ENCODE data around the gene FBXO42. TPM values are rescaled to one million over a fixed set of nuclear protein-coding genes. Genes with fewer than 3 reads are reported as not detected.
"Not testable (repeated sequence)": the region's sequence is repeated elsewhere in the genome, so short reads cannot be mapped to it uniquely, and the experiment has no call there.

FBXO42 gene
- total RNA-seq, 1 donor from 2014 or later: 21.0 TPM

DNA sequence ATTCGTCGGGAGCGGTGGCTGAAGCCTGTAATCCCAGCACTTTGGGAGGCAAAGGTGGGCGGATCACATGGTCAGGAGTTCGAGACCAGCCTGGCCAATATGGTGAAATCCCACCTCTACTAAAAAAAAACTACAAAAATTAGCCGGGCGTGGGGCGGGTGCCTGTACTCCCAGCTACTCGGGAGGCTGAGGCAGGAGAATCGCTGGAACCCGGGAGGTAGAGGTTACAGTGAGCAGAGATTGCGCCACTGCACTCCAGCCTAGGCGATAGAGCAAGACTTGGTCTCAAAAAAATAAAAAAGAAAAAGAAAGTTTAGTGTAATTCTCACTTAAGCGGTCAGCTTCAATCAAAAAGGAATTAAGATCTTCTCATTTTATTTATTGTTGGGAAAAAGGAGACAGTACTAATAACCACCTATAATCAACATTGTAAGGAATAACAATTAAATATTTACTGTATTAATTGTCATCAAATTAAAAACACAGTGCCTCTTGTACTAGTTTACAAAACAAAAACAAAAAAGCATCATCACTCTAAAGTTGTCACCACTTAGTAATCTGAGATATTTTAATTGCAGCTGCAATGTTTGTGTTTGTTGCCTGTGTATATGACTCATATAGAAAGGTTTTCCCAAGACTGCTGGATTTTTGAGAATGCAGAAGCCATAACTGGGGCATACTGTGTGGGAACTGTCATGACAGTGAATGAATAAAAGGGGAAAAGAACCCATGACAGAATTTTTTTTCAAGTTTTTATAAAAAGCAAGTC is 3.7 kb downstream of the FBXO42 start:
- TF ChIP-seq, protein P1, sequence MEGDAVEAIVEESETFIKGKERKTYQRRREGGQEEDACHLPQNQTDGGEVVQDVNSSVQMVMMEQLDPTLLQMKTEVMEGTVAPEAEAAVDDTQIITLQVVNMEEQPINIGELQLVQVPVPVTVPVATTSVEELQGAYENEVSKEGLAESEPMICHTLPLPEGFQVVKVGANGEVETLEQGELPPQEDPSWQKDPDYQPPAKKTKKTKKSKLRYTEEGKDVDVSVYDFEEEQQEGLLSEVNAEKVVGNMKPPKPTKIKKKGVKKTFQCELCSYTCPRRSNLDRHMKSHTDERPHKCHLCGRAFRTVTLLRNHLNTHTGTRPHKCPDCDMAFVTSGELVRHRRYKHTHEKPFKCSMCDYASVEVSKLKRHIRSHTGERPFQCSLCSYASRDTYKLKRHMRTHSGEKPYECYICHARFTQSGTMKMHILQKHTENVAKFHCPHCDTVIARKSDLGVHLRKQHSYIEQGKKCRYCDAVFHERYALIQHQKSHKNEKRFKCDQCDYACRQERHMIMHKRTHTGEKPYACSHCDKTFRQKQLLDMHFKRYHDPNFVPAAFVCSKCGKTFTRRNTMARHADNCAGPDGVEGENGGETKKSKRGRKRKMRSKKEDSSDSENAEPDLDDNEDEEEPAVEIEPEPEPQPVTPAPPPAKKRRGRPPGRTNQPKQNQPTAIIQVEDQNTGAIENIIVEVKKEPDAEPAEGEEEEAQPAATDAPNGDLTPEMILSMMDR (IDR thresholded peaks at IDR 0.05): no peak
- H3K9me3 ChIP-seq: no peaks in the 10 kb centered on the region
- ATAC-seq (no peak), DNase-seq (peak; percentile 38)
- H3K36me3 ChIP-seq: no peaks in the 10 kb centered on the region
- intact Hi-C loops (cut with DNase I): no loop called here
- H3K4me1 ChIP-seq: peaks cover 33% of the 10 kb centered on the region
- no peak overlapping the region for H3K27ac ChIP-seq
- H3K4me3 ChIP-seq: no peak overlapping the region
- H3K27me3 ChIP-seq: no peaks in the 10 kb centered on the region

DNA sequence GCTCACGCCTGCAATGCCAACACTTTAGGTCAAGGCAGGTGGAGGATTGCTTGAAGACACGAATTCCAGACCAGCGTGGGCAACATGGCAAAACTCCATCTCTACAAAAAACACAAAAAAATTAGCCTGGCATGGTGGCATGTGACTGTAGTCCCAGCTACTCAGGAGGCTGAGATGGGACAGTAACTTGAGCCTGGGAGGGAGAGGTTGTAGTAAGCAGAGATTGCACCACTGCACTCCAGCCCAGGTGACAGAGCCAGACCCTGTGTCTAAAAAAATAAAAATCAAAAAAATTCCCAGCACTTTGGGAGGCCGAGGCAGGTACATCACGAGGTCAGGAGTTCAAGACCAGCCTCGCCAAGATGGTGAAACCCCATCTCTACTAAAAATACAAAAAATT is 9.0 kb downstream of the FBXO42 start:
- ATAC-seq; intact Hi-C loops (cut with DNase I); H3K4me3 ChIP-seq; H3K9me3 ChIP-seq; H3K27ac ChIP-seq; H3K4me1 ChIP-seq; H3K27me3 ChIP-seq; H3K36me3 ChIP-seq; DNase-seq: not testable (repeated sequence)

DNA sequence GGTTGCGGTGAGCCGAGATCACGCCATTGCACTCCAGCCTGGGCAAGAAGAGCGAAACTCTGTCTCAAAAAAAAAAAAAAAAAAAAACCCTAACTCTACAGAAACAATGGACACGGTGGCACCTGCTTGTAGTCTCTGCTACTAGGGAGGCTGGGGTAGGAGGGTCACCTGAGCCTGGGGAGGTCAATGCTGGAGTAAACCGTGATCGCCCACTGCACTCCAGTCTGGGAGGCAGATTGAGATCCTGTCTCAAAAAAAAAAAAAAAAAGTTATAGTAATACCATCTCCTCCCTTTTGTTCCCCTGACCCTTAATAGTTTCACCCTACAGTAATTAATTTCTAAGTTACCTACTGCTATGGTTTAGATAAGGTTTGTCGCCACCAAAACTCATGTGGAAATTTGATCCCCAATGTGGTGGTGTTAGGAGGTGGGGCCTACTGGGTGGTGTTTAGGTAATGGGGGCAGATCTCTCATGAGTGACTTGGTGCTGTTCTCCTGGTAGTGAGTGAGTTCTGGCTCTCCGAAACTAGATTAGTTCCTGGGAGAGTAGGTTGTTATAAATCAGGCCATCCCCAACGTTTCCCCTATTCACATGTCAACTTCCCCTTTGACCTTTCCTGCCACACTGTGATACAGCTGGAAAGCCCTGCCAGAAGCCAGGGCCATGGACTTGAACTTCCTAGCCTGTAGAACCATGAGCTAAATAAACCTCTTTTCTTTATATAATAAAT is 9.8 kb downstream of the FBXO42 start:
- H3K4me3 ChIP-seq: no peak overlapping the region
- no peaks in the 10 kb centered on the region for H3K36me3 ChIP-seq
- no peaks in the 10 kb centered on the region for H3K4me1 ChIP-seq
- no peaks in the 10 kb centered on the region for H3K9me3 ChIP-seq
- DNase-seq: no peak
- peak; percentile 55 for ATAC-seq
- H3K27me3 ChIP-seq: no peaks in the 10 kb centered on the region
- intact Hi-C loops (cut with DNase I): no loop called here
- H3K27ac ChIP-seq: no peak overlapping the region
- TF ChIP-seq, protein P1 (IDR thresholded peaks at IDR 0.05): no peak

DNA sequence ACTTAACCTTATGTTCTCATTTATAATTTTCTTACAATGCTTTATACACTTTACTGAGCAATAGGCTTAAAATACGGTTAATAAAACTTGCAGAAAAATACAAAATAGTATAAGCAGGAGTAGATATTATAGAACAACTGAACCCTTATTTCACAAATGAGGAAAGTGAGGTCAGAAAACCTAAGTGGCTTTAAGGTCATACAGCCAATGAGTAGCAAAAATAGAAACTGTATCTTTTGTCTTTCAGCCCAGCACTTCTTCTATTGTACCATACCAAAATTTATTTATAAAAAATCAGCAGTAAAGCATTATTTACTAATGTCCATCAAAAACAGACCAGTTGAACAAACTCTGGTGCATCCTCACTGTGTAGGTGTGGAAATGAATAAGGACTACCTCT is 11.6 kb downstream of the FBXO42 start:
- intact Hi-C loops (cut with DNase I): no loop called here
- ATAC-seq (no peak), DNase-seq (no peak)
- no peak overlapping the region for H3K27ac ChIP-seq
- no peaks in the 10 kb centered on the region for H3K4me1 ChIP-seq
- no peak overlapping the region for H3K4me3 ChIP-seq
- H3K27me3 ChIP-seq: no peaks in the 10 kb centered on the region
- no peaks in the 10 kb centered on the region for H3K9me3 ChIP-seq
- H3K36me3 ChIP-seq: no peaks in the 10 kb centered on the region
- TF ChIP-seq, protein P1 (IDR thresholded peaks at IDR 0.05): no peak

DNA sequence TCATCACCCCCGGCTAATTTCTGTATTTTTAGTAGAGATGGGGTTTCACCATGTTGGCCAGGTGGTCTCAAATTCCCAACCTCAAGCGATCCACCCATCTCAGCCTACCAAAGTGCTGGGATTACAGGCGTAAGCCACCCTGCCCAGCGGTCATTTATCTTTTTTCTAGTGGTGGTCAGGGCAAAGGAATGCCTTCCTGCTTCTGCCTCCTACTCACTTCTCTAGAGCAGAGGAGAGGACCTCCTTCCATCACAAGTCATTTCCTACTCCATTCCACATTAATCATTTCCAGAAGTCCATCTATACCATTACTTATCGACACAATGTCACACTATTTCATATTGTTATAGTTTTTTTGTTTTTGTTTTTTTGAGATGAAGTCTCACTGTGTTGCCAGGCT is 13.3 kb downstream of the FBXO42 start:
- ATAC-seq (no peak), DNase-seq (no peak)
- H3K36me3 ChIP-seq: no peaks in the 10 kb centered on the region
- H3K4me1 ChIP-seq: peaks cover 3% of the 10 kb centered on the region
- intact Hi-C loops (cut with DNase I): no loop called here
- no peaks in the 10 kb centered on the region for H3K27me3 ChIP-seq
- no peak overlapping the region for H3K4me3 ChIP-seq
- TF ChIP-seq, protein P1 (IDR thresholded peaks at IDR 0.05): no peak
- H3K27ac ChIP-seq: no peak overlapping the region
- H3K9me3 ChIP-seq: no peaks in the 10 kb centered on the region

DNA sequence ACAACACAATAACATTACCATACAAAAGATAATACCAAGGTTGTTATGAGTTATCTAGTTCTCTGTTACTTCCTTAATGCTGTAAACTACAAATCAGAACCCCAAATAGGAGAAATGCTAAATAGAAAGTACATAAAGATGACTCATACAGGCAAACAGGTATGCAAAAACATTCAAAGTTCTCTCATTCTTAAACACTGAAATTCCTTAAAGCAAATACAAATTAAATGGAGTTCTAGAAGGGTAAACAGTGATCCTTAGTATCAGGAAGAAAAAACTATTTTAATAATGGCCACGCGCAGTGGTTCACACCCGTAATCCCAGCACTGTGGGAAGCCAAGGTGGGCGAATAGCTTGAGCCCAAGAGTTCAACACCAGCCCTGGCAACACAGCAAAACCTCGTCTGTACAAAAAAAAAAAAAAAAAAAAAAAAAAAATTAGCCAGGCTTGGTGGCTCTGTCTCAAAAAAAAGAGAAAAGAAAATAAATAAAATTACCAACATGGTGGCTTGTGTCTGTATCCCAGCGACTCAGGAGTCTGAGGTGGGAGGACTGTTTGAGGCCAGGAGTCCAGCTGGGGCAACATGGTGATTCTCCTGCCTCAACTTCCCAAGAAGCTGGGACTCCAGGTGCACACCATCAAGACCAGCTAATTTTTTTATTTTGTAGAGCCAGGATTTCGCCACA is 17.5 kb downstream of the FBXO42 start:
- Histone ChIP-seq H3K9me3 (no peaks in the 10 kb centered on the region), H3K36me3 (no peaks in the 10 kb centered on the region), H3K27me3 (no peaks in the 10 kb centered on the region), H3K4me1 (peaks cover 3% of the 10 kb centered on the region), H3K4me3 (no peak overlapping the region), H3K27ac (no peak overlapping the region)
- ATAC-seq (no peak), DNase-seq (no peak)
- TF ChIP-seq, protein P1 (IDR thresholded peaks at IDR 0.05): no peak
- intact Hi-C loops (cut with DNase I): no loop called here

Measured in upper lobe of right lung (tissue), 1 donor.